B cell (primary cell): ENCODE data around the gene NCOA1.

ENCODE experiments used
- CTCF ChIP-seq: fragments of 200-600 bp; IDR thresholded peaks from one replicate; pipeline ENCODE4 v1.8.0; 2022; ENCODE audit warnings: antibody characterized with exemption, mild to moderate bottlenecking
- EZH2 ChIP-seq: IDR thresholded peaks from 2 replicates; pipeline ENCODE4 v1.6.1; 2012; ENCODE audit warnings: borderline replicate concordance, low read depth, mild to moderate bottlenecking, moderate library complexity, low read length; ENCODE audit not compliant: insufficient read depth, poor library complexity, severe bottlenecking

GRCh38 chr2:24558781-24559472 lies 67.9 kb downstream of the NCOA1 start:
- no peak for TF ChIP-seq EZH2
- no peak for TF ChIP-seq CTCF
